NCI-H1092 (cell line): ENCODE data around the gene LHX1.

Source experiments
- DNase-seq: peaks from one replicate; lab custom pipeline; 2025; lab: John Stamatoyannopoulos, UW

Gene LHX1

GRCh38 chr17:36939052-36939801 lies 2.0 kb downstream of the LHX1 start:
- DNase-seq: no peak

DNA sequence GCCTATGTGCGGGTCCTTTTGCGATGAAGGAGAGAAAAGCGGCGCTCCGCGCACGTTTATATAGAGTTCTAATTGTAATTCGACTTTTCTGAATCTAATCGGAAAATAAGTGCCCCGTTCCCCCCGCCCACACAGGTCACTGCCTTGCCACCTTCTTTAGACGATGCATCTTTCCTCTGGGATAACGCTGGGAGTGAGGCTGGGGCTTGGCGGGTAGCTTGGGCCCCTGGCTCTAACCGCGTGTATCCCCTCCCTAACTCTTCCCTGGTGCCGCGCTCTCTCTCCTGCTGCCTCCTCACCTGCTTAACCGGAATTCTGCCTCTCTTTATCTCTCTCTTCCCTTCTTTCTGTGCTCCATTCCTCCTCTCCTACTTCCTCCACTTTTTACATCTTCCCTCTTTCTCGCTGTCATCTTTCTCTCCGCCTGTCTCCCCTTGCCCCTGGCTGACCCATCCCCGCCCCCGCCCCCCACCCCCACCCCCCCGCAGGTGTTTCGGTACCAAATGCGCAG lies 2.6 kb downstream of the LHX1 start:
- DNase-seq: no peak

DNA sequence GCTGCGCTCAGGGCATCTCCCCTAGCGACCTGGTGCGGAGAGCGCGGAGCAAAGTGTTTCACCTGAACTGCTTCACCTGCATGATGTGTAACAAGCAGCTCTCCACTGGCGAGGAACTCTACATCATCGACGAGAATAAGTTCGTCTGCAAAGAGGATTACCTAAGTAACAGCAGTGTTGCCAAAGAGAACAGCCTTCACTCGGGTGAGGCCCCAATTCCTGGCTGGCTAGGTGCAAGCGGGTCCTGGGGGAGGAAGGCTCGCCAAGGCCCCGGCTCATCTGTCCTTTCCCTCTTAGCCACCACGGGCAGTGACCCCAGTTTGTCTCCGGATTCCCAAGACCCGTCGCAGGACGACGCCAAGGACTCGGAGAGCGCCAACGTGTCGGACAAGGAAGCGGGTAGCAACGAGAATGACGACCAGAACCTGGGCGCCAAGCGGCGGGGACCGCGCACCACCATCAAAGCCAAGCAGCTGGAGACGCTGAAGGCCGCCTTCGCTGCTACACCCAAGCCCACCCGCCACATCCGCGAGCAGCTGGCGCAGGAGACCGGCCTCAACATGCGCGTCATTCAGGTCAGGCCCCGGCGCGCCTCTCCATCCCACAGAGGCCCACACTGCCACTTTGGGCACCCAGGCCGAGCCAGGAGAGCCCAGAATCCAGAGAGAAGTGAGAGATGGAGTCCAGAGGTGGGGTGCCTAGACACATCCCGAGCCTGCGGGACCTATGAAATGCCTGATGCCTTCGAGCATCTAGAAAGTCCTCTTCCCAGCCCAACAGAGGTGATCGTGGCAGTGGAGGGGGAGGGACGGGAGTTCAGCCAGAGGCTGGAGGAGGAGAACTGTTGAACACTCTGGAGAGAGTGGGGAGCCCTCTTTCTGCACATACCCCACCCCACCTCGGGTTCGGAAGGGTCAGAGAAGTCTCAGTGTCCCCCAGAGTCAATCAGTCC lies 3.3 kb downstream of the LHX1 start:
- no peak for DNase-seq

GRCh38 chr17:36941265-36942010 lies 4.2 kb downstream of the LHX1 start:
- DNase-seq: no peak

GRCh38 chr17:36942019-36942599 lies 4.8 kb downstream of the LHX1 start:
- no peak for DNase-seq

DNA sequence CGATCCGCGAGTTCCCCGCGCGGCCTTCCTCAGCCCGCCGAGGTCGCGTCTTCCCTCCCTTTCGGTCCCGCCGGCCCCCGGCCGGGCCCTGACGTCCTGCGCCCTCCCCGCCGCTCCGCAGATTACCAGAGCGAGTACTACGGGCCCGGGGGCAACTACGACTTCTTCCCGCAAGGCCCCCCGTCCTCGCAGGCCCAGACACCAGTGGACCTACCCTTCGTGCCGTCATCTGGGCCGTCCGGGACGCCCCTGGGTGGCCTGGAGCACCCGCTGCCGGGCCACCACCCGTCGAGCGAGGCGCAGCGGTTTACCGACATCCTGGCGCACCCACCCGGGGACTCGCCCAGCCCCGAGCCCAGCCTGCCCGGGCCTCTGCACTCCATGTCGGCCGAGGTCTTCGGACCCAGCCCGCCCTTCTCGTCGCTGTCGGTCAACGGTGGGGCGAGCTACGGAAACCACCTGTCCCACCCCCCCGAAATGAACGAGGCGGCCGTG lies 5.4 kb downstream of the LHX1 start:
- no peak for DNase-seq

DNA sequence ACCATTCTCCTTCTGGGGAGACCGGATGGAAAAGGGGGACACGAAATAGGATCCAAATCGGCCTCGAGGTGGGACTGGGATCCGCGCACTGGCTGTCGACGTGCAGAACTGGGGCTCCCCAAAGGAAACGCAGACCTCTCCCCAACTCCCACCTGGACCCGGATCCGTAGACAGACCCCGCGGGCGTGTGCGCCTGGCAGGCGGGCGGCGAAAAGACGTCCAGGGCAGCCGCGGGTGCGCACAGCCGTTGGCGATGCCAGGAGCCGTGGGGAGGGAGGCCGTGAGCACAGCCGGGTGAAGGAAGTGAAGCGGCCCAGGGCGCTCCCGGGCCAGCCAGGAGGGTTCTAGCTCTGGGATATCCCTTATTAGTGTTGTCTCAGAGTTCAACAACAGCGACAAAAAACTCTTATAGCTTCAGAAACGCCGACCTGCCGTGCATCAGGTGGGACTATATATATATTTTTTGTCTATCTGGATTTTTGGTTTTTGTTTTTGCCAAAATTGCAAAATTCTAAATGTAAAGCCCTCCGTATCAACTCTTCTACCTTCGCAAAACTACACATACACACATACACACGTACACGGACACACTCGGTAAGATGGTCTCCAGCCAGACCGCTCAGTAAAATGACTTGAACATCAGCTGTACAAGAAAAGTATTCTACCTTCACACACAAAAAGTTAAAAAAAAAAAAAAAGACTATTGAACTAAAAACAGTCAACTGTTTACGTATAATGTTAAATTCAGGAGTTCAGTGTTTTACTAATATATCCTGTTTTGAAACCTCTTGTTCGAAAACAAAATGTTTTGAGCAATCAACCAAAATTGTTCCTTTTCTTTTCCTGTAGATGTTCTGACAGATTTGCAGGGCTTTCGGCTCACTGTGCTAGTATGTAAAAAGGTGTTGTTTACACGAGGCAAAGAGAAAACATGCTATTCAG lies 6.2 kb downstream of the LHX1 start:
- no peak for DNase-seq

GRCh38 chr17:36944553-36944952 lies 7.3 kb downstream of the LHX1 start:
- no peak for DNase-seq

- DNase-seq: no peak
Observed at GRCh38 chr17:36945140-36945539, 7.9 kb downstream of the LHX1 start.

DNA sequence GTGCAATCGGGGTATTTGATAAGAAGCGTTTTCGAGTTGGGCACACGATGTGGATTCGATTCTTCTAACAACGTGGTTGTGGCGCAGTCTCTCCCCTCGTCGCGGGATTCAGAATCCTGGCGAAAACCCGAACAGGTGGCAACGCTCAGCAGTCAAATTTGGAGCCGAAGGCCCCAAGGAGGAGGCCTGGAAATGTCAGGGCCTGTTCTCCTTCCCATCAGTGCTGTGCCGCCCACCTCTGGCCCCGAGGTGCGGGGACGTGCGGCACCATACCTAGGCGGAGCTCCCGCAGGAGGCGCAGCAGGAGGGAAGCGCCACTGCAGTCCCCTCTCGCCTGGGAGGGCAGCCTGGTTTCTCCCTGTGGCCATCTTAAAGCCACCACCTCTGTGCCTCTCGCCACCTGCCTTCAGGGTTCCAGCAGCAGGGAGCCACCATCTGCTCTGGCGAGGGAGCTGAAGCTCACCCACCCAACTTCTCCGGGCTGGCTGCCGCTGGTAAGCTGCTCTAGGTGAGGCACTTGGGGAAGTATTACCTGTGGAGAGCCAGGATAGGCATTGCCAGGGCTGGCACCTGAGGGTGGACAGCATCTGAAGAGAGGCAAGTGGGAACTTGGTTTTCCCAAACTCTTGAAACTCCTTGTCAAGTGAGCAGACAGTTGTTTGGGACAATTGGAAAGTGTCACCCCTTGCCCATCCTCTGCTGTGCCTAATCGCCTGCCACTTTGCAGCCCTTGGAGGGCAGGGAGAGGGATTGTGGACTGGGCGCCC lies 8.9 kb downstream of the LHX1 start:
- DNase-seq: no peak

DNA sequence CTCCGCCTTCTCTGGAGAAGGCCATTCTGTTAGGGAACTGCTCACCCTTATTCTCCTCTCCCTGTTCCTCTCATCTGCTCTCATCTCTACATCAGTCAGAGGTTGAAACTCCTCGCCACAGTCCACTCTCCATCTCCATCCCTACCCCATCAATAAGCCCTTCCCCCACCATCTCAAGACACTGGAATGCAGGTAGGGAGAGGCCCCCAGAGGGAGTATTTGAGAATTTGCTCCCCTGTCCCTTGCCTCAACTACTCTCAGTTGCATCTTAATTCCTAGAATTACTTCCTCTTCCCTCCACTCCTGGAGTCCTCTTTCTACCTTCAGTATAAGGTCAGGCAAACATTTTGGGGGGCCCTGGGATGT lies 9.4 kb downstream of the LHX1 start:
- DNase-seq: no peak

DNA sequence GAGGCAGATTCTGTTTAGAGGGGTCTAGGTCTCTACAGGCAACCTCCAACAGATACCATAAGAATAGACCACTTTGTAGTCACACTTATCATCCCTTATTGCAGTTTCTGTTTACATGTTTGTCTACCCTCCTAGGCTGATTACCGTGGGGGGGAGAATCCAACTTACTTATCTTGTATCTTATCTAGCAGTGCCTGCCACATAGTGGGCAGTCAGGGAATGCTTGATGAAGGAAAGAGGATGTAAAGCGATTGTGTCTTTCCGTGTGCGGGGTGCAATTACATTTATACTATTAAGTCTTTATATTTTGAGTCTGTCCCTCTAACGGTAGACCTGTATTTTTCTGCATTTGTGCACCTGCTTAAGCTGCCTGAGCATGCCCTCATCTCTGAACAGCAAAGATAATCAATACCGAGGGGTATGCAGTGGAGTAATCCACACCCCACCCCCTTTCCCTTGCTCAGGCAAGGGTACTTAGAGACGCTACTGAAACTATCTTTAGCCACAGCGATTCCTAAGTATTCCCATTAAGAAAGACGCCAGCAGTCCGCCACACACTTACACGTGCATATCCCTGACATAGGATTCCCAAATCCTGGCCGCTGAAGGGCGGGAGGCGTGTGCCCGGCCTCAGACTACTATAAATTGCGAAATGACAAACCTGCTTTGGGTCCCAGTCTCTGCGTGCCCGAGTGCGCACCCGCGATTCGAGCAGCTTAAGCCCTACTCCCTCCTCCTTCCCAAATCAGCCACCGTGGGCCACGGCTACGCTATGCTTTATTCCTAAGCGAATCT lies 10.8 kb downstream of the LHX1 start:
- DNase-seq: no peak

DNA sequence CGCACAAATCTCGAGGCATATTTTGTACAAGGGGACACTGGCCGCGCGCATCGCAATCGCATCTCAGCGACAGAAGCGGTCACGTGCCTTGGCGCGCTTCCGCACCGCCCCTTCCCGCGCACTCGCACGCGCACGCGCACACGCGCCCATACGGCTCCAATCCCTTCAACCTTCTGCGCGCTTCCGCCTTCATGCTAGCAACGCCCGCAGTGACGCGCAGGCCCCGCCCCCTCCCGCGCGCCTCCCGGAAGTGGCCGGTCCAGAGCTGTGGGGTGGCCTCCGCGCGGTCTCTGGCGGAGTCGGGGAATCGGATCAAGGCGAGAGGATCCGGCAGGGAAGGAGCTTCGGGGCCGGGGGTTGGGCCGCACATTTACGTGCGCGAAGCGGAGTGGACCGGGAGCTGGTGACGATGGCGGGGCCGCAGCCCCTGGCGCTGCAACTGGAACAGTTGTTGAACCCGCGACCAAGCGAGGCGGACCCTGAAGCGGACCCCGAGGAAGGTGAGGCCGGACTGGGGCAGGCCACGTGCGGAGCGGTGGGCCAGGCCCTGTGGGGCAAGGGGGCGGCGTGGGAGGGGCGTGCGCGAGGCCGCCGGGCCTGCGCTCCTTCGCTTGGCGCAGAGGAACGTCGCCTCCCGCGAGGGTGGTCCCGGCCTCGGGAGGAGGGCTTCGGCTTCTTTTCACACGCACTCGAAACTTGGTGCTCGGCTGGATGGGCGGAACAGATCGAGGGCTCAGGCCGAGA lies 11.6 kb downstream of the LHX1 start, which contains the start of gene AATF:
TSS of gene AATF (plus strand) at position 238 of the 744 bp plus-strand sequence. CDS start at position 410, 172 bp downstream.
- DNase-seq: peak; percentile 94

DNA sequence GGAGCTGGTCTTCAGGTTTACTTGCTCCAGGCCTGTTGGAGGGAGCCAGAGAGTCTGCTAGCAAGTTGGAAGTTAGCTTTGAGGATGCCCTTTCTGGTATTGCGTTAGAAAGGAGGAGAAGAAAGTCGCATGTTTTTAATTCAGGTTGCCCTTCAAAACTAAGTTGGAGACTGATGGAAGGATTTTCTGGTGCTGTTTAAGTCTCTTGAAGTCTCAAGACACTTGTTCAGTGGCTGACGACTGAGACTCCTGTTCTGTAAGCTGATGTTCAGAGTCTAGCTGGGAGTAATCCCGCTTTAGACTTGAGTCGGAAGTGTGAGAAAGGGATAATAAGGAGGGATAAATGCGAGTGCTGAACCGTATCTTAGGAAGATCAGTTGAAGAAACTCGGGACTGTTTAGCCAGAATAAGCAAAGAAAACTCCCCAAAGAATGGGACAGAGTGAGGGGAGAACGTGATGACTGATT lies 12.2 kb downstream of the LHX1 start:
- no peak for DNase-seq

- no peak for DNase-seq
Observed at GRCh38 chr17:36950027-36950426, 12.8 kb downstream of the LHX1 start.

DNA sequence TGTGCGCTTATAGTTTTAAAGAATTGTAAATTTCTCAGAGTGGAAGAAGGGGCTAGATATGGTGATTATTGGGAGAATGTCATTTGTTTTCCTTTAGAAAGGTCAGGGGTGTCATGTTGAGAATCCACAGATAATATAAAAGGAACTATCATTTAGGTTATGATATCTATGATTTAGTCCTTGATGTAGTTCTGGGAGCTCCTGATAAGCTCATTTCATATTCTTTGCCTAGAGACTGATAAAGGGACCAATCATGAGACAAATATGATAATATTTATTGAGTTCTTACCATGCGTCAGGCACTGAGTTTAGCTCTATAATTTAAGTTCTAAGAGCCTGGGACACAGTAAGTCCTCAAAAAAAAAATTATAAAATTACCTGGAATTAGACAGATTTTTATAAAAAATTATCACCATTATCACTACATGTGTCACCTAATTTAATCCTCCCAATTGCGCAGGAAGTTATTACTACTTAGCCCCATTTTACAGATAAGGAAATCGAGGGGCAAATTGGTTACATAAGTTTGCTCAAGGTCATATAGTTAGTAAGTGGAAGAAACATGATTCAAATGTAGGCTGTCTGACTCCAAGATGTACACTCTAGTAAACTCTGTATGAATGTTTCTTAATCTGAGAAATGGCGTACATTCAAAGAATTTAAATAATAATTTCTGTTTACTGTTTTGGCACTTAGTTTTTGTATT lies 14.0 kb downstream of the LHX1 start:
- DNase-seq: no peak

- DNase-seq: no peak
Observed at GRCh38 chr17:36971508-36971907, 34.2 kb downstream of the LHX1 start.
